ENCODE measurements around the gene COL4A2.
A peak's percentile ranks its signal among the peaks of the same experiment; 100 is the strongest.

- peak in 1 of 2 donors; percentile 54 for TF ChIP-seq POLR2AphosphoS5 (IDR thresholded peaks at IDR 0.05)
- TF ChIP-seq, protein P1, sequence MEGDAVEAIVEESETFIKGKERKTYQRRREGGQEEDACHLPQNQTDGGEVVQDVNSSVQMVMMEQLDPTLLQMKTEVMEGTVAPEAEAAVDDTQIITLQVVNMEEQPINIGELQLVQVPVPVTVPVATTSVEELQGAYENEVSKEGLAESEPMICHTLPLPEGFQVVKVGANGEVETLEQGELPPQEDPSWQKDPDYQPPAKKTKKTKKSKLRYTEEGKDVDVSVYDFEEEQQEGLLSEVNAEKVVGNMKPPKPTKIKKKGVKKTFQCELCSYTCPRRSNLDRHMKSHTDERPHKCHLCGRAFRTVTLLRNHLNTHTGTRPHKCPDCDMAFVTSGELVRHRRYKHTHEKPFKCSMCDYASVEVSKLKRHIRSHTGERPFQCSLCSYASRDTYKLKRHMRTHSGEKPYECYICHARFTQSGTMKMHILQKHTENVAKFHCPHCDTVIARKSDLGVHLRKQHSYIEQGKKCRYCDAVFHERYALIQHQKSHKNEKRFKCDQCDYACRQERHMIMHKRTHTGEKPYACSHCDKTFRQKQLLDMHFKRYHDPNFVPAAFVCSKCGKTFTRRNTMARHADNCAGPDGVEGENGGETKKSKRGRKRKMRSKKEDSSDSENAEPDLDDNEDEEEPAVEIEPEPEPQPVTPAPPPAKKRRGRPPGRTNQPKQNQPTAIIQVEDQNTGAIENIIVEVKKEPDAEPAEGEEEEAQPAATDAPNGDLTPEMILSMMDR (IDR thresholded peaks at IDR 0.05) = no peak
- no peak for TF ChIP-seq EP300 (IDR thresholded peaks at IDR 0.05)
Measured at GRCh38 chr13:110337247-110337646, 30.2 kb downstream of the COL4A2 start.
